Calu3 (cell line): ENCODE data around the gene FBXO44. TPM values are rescaled to one million over a fixed set of nuclear protein-coding genes. Genes with fewer than 3 reads are reported as not detected.

ENCODE experiments used
- BruUV-seq: library from RNA; stranded (reverse); fragments of 400-500 nt; replicated peaks from 2 replicates; lab custom pipeline; 2021; lab: Mats Ljungman, UMichigan
- CTCF ChIA-PET: fragments of 300-600 bp; sonication (Branson Sonifier 250); formaldehyde crosslinking; loops from one replicate; lab custom pipeline; 2022; ENCODE audit warnings: antibody characterized with exemption; lab: Charles Lee
- DNase-seq: peaks from one replicate; pipeline ENCODE4 v3.0.0; 2022
- H3K27ac Mint-ChIP-seq: one replicate; pipeline ENCODE4 v1.8.0; 2022; ENCODE audit warnings: mixed read lengths; ENCODE audit not compliant: unreplicated experiment
- H3K27me3 Mint-ChIP-seq: one replicate; pipeline ENCODE4 v1.8.0; 2022; ENCODE audit warnings: mixed read lengths; ENCODE audit not compliant: unreplicated experiment
- H3K36me3 Mint-ChIP-seq: one replicate; pipeline ENCODE4 v1.8.0; 2022; ENCODE audit warnings: mild to moderate bottlenecking, moderate library complexity, mixed read lengths; ENCODE audit not compliant: insufficient read depth, unreplicated experiment
- H3K4me1 Mint-ChIP-seq: one replicate; pipeline ENCODE4 v1.8.0; 2022; ENCODE audit warnings: mild to moderate bottlenecking, low read depth, mixed read lengths; ENCODE audit not compliant: unreplicated experiment
- H3K4me3 Mint-ChIP-seq: one replicate; pipeline ENCODE4 v1.8.0; 2022; ENCODE audit warnings: mild to moderate bottlenecking, low read depth, moderate library complexity, mixed read lengths; ENCODE audit not compliant: unreplicated experiment
- H3K9me3 Mint-ChIP-seq: one replicate; pipeline ENCODE4 v1.8.0; 2022; ENCODE audit warnings: low read depth, mixed read lengths; ENCODE audit not compliant: unreplicated experiment
- intact Hi-C: fragments of 100-400 bp; cut with micrococcal nuclease; formaldehyde crosslinking; loops from one replicate; pipeline ENCODE4 v1.10.0; 2022; ENCODE audit not compliant: unreplicated experiment
- total RNA-seq: library from RNA; stranded (reverse); gene quantifications from 2 replicates; pipeline ENCODE4 v1.2.3, GENCODE V29; 2022
- TF ChIP-seq, protein P1 (sequence below): fragments of 200-600 bp; IDR thresholded peaks from one replicate; pipeline ENCODE4 v1.8.0; 2022; ENCODE audit warnings: antibody characterized with exemption; ENCODE audit not compliant: unreplicated experiment

Gene FBXO44
- total RNA-seq, 1 experiment from 2014 or later: 9.8 TPM

DNA sequence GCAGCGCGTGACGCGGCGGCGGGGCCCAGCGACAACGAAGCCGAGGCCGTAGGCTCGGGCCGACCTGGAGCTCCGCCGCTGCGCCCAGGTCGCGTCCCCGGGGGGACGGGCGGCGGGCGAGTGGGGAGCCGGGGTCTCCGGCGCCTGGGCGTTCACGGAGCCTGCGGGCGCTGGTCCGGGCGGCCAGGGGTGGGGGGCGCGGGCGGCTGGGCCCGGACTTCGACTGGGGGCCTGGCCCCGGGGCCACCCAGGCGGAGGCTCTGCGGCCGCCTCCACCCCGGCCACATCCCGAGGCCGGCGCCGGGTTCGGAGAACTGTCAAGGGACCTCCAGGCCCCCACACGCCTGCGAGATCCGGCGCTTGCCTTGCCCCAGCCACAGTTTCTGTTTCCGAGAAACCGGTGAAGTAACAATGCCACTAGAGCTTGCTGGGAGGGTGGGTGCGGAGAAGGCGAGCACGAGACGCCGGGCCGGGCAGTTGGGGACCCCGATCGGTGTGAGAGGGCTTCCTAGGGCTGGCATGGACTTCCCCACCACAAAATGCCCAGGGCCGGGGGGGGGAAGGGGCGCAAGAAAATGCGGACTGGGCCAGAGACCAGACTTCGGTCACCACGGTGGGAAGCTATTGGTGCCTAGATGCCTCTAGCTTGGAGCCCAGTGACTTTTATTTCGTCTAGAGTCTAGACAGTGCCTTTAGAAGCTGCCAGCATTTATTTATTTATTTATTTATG is 9.8 kb downstream of the FBXO44 start:
- BruUV-seq: no TSS peak
- intact Hi-C loops: no loop called here
- no peaks in the 10 kb centered on the region for H3K4me1 Mint-ChIP-seq
- H3K36me3 Mint-ChIP-seq: no peaks in the 10 kb centered on the region
- H3K27me3 Mint-ChIP-seq: no peaks in the 10 kb centered on the region
- H3K4me3 Mint-ChIP-seq: peak overlapping the region; percentile 41
- CTCF ChIA-PET: interaction anchor here (0.6 to 1.6 kb wide), 8 partner anchors 15 to 85 kb away, joined by 3 to 13 read pairs (median 4); no protein-coding TSS in a partner anchor
- no peak overlapping the region for H3K27ac Mint-ChIP-seq
- TF ChIP-seq, protein P1, sequence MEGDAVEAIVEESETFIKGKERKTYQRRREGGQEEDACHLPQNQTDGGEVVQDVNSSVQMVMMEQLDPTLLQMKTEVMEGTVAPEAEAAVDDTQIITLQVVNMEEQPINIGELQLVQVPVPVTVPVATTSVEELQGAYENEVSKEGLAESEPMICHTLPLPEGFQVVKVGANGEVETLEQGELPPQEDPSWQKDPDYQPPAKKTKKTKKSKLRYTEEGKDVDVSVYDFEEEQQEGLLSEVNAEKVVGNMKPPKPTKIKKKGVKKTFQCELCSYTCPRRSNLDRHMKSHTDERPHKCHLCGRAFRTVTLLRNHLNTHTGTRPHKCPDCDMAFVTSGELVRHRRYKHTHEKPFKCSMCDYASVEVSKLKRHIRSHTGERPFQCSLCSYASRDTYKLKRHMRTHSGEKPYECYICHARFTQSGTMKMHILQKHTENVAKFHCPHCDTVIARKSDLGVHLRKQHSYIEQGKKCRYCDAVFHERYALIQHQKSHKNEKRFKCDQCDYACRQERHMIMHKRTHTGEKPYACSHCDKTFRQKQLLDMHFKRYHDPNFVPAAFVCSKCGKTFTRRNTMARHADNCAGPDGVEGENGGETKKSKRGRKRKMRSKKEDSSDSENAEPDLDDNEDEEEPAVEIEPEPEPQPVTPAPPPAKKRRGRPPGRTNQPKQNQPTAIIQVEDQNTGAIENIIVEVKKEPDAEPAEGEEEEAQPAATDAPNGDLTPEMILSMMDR: no peak
- no peak for DNase-seq
- no peaks in the 10 kb centered on the region for H3K9me3 Mint-ChIP-seq

DNA sequence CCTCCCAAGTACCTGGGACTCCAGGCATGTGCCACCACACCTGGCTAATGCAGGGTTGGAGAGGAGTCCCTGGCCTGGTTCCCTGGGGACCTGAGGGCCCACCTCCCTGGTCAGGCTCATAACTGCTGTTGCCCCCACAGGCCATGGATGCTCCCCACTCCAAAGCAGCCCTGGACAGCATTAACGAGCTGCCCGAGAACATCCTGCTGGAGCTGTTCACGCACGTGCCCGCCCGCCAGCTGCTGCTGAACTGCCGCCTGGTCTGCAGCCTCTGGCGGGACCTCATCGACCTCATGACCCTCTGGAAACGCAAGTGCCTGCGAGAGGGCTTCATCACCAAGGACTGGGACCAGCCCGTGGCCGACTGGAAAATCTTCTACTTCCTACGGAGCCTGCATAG is 13.8 kb downstream of the FBXO44 start:
- Mint-ChIP-seq H3K4me3 (no peak overlapping the region), H3K36me3 (no peaks in the 10 kb centered on the region), H3K4me1 (no peaks in the 10 kb centered on the region), H3K27me3 (no peaks in the 10 kb centered on the region), H3K27ac (no peak overlapping the region), H3K9me3 (no peaks in the 10 kb centered on the region)
- CTCF ChIA-PET: no interaction called here
- TF ChIP-seq, protein P1: no peak
- intact Hi-C loops: no loop called here
- DNase-seq: no peak
- BruUV-seq: no TSS peak

DNA sequence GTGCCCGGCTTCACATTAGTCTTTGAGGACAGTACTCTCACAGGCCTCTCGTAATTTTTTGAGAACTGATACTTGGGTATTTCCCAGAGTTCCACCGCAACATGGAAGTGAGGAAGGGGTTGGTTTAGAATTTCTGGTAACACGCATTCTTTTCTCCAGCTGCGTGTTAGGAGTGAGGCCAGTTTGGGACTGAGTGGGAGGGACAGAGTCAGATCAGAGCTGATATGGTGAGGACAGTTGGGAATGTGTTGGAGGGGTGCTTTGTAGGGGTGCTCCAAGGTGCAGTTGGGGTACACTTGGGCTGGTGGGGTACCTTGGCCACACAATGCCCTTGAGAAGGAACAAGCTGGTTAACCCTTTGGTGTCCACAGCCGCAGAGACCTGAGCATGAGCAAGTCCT is 16.1 kb downstream of the FBXO44 start:
- Mint-ChIP-seq H3K4me3 (no peak overlapping the region), H3K27ac (no peak overlapping the region), H3K27me3 (no peaks in the 10 kb centered on the region), H3K36me3 (no peaks in the 10 kb centered on the region), H3K4me1 (no peaks in the 10 kb centered on the region), H3K9me3 (no peaks in the 10 kb centered on the region)
- intact Hi-C loops: no loop called here
- CTCF ChIA-PET: no interaction called here
- BruUV-seq: no TSS peak
- TF ChIP-seq, protein P1: no peak
- DNase-seq: no peak

DNA sequence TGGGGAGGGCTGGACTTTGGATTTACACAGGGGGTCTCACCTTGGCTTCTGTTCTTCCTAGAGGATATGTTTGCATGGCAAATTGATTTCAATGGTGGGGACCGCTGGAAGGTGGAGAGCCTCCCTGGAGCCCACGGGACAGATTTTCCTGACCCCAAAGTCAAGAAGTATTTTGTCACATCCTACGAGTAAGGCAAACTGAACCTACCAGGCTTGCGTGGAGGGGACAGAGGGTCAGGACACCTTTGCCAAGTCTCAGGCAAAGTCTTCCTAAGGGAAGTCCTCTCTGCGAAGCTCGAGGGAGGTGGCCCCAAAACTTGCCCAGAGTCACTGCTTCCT is 16.5 kb downstream of the FBXO44 start:
- Mint-ChIP-seq H3K4me3 (no peak overlapping the region), H3K27me3 (no peaks in the 10 kb centered on the region), H3K36me3 (no peaks in the 10 kb centered on the region), H3K9me3 (no peaks in the 10 kb centered on the region), H3K27ac (no peak overlapping the region), H3K4me1 (no peaks in the 10 kb centered on the region)
- intact Hi-C loops: no loop called here
- CTCF ChIA-PET: interaction anchor here (0.7 kb wide), 1 partner anchor 710 kb away, joined by 3 read pairs; no protein-coding TSS in a partner anchor
- no TSS peak for BruUV-seq
- TF ChIP-seq, protein P1: no peak
- DNase-seq: no peak
